ENCODE measurements around the gene EPHA2.

Gene EPHA2

DNA sequence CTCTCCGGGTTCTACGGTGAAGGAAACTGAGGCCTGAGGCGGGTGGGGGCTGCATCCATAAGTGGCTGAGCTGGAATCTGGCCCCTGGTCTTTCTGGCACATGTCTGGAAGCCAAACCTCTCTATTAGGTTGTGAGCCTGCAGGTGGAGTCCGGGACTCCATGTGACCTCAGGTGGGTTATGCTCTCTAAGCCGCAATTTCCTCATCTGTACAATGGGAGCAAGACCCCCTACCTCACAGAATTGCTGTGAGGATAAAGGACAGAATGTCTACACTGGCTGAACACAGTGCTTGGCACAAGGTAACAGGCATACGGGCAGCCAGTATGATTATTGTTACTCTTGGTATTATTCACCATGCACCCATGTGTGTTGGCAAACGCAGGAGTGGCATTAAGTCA lies 6.7 kb downstream of the EPHA2 start:
- DNase-seq: no peak

DNA sequence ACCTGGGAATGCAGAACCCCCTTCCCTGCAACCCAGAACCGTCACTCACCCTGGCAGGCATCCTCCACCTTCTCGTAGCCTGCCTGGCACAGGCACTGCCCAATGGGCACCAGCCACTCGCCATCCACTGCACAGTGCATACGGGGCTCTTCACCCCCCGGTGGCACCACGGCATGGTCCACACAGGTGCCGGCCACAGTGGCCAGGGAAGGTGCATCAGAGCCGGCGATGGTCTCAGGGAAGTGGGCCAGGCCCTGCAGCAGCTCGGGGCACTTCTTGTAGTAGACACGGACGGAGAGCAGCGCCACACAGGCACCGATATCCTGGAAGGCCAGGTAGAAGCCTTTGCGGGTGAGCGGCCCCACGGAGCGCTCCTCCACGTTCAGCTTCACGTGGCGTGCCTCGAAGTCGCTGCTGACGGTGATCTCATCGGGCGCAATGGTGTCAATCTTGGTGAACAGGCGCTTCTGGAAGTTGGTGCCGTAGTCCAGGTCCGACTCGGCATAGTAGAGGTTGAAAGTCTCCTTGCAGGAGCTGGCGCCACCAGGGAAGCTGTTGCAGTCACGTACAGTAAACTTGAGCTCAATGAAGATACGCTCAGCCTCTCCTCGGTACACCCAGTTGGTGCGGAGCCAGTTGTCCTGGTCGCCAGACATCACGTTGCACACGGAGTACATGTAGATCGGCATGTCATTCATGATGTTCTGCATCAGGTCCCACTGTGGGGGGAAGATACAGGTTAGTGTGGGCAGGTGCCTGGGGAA lies 7.4 kb downstream of the EPHA2 start:
- DNase-seq: no peak

DNA sequence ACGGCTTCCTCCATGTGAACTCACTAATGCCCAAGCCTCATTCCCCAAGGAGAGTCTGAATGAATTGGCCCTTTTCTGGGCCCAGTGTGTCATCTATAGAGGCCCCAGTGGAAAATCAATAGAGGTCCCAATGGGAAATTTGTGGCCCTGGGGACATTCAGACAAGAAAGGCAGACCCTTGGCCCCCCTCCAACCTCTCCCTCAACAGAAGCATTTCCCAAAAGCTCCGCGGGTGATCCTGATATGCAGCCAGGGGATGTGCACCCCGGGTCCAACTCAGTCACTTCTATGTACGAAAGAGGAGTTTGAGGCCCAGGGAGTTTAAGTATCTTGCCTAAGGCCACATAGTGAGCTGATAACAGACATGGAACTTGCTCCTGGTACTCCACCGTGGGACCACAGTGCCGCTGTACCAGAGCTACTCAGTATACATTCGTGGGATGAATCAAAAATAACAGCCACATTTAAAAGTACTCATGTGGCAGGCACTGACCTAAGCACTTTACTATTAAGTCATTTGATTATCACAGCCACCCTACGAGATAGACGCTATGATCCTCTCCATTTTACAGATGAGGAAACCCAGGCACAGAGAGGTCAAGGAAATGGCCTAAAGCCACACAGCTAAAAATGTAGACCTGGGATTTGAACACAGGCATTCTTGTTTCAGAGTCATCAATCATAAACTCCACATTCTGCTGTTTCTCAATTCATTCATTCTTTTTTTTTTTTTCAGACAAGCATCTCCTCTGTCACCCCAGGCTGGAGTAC lies 8.5 kb downstream of the EPHA2 start:
- DNase-seq: no peak

DNA sequence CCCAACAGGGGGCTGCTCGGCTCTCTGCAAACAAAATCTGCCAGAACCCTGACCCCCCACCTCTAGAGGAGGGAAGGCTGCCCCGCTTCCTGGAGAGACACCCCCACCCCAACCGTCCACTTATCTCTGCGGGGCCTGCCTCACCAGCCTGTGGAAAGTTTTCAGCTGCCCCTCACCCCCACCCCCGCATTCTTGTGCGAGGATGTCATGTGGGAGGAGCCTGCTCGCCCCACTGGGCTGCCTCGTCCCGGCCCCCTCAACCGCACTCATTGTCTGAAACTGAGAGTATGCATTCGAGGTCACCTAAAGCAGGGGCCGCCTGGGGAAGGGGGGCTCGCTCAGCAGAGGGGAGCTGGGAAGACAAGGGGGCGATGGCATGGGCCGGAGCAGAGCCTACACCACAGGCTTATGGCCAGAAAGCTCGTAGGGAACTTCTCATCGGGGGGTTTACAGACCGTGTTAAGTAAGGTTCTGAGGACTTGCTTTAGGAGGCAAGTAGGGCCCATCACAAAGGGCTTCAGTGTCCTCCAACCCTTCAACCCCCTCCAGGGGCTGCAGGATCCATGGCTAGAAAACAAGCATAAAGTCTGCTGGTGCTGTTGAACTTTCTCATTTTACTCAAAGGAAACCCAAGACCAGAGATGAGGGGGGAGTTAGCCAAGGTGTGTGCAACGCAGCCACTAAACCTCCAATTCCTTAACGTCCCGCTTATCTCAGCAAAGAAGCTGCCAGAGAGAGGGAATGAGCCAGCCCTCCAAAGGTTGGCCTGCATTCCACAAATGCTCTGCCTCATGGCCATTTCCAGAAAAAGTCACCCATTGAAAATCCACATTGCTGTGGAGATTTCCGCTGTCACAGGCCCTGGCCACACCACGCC lies 9.4 kb downstream of the EPHA2 start:
- DNase-seq: peak; percentile 94

DNA sequence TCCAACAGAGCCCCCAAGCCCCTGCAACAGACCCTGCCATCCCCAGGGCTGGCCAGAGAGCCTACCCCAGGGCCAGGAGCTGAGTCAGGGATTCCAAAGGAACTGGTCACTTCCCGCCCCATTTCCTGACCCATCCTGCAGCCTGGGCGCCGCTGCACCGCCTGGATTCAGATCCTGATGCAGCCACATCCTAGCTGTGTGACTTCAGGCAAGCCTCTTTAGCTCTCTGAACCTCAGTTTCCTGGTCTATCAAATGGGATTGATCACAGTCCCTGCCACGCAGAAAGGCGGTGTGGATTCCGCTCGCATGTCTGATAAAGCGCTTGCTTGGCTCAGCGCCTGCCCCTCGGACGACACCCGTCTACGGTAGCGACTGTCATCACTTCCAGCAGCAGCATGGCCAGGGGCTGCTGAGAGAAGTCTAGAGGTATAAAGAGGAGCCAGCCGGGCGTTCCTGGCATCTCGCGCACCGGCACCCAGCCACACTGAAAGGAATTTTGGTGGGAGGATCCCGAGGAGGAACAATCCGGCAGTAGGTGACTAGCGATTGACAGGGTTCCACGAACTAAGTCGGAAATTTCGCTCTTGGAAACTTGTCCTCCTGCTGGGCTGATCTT lies 10.1 kb downstream of the EPHA2 start:
- peak; percentile 89 for DNase-seq

DNA sequence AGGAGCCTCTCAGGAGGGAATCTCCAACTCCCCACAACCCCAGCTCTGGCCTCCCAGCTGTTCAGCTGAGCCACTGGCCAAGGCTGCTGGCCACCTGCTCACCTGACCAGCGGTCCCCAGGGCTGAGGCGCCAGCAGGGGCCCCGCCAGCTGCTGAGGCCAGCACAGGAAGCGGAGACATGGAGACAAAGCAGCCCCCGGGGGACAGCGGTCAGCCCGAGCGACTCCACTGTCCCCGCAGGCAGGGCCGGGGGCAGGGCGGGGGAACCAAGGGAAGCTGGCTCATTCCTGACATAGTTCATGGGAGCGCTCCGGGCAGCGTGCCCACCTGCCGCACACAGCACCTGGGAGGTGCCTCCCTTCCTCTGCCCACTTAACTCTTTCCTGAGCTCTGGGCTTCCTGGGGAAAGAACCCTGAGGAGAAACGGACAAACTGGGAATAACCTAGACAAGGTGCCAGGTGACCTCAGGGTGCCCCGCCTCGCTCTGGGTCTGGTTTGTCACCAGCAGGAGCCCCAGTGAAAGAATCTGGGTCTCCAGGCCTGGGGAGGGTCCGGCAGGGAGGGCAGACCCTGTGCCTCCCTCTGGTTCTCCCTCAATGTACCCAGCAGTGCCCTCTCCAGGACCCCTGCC lies 10.7 kb downstream of the EPHA2 start:
- DNase-seq: peak; percentile 62

DNA sequence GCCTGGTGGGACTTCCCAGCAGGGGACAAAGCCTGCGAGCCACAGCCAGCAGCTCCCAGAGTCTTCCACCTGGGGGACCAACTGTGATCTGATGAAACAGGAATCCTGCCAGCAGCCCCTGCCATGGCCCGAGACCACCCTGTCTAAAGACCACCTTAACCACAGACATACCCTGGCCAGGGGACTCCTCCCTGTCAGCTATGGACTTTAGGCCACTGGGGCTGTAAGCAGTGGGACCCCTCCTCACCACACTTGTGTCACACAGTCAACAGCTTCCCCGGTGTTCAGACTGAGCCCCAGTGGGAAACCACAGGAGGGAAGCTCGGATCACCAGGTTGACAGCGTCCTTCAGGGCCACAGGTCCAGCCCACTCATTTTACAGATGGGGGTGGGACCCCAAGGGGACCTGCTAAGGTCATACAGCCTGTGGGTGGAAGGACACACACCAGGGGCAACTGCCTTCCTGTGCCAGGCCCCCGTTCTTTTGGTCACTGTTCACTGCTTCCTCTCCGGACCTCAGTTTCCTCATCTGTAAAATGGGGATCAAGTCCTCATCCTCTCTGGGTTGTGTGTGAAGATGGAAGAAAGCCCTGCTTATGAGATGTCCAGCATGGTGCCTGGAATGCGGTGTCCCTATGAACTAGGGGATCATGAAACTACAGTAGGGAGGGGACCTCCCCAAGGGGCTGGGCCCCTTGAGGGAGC lies 11.4 kb downstream of the EPHA2 start:
- DNase-seq: no peak

DNA sequence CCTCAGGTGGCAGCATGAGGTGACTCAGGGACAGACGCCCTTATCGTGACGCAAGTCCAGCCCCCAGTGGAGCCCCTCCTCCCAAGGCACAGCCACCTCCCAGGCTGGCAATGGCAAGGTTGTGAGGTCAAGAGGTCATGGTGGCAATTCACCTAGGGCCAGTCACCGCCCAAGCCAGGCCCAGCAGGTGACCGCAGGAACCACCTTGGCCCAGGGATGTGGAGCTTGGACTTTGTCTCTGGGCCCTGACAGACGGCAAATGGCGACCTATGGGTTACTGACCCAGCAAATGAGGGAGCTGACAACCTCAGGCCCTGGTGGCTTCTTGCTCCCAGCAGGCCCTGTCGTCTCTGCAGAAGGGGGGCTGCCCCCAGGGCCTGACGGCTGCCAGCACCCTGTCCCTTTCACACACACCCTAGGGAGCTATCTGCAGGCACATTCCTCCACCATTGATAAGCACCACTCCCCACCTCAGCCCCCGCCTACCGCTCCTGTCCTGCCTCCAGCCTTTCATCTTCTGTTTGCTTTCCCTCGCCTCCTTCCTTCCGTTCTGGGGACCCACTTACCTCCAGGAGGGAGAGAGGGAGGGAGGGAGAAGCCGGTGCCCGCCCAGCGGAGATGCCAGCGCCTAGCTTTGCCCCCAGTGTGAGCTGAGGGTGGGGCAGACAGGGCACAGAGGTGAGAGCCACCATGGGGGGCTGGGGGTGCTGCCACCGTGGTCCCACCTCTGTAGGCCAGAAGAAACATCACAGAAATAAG lies 12.1 kb downstream of the EPHA2 start:
- DNase-seq: no peak

DNA sequence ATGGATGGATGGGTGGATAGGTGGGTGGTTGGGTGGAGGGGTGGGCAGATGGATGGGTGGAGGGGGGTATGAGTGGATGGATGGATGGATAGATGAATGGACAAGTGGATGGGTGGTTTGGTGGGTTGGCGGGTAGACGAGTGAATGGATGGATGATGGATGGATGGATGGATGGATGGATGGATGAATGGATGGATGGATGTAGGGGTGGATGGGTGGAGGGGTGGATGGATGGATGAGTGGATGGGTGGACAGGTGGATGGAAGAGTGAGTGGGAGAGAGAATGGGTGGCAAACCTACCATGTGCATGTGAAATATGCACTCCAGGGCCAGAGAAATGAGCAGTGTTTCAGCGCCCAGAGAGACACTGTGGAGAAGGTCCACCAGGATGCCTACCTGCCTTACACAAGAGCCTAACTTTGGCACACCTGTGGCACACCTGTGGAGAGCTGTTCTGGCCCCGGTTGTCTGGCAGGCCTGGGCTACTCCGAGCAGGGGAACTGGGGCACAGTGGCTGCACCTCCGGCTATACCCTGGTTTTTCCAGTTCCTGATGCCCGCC lies 12.8 kb downstream of the EPHA2 start:
- DNase-seq: no peak

DNA sequence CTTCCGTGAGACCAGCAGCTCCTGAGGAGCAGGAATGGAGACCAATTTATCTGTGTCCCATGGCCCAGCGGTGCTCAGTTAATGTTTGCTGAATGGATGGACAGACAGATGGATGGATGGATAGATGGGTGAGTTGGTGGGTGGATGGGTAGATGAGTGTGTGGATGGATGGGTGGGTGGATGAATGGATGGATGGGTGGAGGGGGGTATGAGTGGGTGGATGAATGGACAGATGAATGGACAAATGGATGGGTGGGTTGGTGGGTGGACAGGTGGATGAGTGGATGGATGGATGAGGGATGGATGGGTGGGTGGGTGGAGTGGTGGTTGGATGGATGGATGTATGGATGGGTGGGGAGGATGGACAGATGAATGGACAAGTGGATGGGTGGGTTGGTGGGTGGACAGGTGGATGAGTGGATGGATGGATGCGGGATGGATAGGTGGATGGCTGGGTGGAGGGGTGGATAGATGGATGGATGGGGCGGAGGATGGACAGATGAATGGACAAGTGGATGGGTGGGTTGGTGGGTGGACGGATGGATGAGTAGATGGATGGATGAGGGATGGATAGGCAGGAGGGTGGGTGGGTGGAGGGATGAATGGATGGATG lies 13.4 kb downstream of the EPHA2 start:
- no peak for DNase-seq

DNA sequence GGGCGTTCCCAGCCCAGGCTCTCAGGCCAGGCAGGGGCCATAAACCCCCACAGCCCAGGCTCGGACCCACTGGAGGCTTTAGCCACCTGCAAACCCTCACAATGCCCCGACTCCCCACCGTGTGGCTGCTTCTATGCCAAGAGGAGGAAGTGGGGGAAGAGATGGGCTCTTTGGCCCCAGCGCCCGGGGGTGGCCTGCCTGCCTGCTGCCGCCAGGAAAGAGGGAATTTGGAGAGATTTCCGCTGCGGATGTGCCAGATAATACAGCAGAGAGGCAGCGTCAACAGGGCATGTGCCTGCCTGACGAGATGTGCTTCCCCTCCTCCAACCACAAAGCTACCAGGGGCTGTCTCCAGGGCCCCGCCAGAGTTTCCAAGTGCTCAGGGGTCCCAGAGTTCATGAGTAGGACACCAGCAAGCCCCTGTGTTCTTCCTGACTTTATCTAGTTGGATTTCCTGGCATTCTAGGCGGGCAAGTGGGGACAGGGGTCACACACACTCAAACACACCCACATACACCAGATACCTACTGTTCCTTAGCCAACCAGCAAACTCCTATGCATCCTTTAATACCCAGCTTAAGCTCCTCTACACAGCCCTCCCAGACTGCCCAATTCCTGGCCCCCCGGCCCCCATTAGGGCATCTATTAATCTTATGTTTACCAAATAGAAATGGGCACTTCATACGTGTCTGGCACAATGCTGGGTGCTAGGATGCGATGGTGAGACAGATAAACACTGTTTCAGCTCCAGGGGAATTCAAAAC lies 14.1 kb downstream of the EPHA2 start:
- no peak for DNase-seq

DNA sequence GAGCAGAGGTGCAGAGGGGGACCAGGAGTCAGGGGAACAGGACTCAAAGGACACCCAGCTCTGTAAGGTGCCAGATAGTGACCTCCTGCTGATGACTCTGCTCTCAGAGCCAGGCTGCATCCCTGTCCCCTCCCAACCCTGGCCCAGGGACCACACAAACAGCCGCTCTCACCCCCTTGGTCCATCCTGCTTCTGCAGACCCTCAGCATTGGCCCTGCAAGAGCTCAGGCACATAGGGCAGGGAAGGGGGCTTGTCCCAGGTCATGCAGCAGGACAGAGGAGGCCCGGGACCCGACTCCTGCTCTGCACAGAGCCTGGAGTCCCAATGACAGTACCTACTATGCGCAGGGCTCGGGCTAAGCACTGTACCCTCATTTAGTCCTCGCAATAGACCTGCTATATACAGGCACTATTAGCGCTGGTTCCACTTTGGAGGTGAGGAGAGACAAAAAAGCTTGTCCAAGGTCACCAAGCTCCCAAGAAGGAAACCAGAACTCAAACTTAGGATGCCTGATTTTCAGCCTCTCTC lies 15.7 kb downstream of the EPHA2 start:
- no peak for DNase-seq

DNA sequence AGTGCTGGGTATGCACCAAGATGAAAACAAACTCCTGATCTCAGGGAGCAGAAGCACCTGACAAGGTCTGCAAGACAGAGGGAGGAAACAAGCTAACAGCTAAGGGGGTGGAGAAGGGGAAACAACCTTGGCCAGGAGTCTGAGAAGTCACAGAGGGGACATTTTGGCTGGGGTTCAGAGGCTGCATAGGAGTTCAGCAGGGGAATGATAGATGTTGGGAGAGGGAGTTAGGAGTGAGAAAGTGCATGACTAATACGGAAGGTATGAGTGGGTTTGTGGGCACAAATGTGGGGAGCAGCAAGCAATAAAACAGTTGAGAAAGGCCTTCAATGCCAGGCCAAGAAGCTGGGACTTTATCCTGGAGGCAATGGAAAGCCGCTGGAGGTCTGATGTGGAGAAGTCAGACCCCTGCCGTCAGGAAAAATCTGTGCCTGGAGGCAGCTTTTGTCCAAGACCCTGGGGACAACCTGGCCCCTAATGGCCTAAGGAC lies 16.4 kb downstream of the EPHA2 start:
- peak; percentile 81 for DNase-seq

DNA sequence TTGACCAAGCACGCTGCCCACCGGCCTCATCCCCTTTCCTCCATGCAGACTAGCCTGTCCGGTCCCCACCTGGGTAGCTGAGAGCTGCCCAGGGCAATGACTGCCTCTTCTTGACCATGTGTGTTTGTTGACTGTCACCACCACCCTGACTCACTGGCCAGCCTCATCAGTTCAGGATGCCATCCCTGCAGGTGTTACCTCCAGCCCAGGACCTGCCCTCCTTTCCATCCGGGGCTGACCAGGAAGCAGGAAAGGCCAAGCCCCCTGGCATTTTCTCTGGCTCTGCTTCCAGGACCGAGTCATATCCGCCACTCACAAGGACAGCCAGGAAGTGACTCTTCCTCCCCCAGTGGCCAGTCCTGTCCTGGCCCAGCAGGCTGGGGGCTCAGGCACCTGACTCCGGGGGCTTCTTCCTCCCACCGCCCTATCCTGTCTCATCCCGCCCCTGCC lies 17.1 kb downstream of the EPHA2 start:
- no peak for DNase-seq

DNA sequence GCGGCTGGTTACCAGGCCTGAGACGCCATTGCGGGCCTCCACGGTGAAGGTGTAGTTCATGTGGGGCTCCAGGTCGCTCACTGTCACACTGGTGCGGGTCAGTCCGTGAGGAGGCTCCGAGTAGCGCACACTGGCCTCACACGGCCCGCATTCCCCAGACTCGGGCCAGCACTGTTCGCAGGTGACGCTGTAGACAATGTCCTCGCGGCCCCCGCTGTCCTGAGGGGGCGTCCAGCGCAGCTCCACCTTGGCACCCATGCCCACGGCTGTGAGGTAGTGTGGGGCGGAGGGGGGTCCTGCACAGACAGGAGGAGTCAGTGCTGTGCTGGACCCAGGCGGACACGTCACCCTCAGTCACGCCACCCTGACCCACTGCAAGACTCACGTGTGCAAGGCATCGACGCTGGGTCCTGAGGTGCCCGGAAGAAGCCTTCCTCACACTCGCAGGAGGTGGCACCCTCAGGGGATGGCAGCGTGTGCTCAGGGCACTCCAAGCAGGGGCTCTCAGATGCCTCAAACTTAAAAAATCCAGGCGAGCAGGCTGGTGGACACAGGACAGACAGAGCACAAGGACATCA lies 17.9 kb downstream of the EPHA2 start:
- DNase-seq: no peak

DNA sequence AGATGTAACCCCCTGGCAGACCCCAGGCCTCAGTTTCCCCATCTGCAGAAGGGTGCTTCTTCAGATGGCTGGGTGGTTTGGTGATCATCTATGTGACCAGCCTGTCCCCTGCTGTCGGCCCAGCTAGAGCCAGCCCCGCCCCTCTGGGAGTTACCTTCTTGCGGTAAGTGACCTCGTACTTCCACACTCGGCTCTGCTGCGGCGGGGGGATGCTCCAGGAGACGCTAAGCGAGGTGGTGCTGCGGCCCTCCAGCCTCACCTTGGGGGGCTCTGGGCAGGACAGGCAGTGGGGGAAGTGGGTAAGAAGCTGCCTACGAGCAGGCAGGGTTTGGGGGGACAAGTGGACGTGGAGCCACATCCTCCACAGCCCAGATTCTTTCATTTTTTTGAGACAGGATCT lies 20.4 kb downstream of the EPHA2 start:
- DNase-seq: no peak

DNA sequence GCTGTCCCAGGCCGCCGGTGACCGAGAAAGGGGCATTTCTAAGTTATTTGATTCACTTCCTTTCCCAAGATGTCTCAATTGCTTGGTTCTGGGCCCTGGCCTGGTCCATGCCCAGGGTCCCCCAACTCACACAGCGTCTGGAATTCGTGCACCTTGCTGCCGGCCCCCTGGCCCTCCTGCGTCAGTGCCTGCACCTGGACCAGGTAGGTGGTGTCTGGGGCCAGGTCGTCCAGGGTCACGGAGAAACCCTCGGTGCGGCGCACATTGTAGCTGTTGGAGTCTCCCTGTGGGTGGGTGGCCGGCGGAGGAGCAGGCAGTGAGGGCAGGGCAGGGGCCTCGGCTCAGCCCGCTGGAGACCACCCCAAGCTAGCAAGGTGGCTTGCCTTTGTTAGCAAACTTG lies 21.0 kb downstream of the EPHA2 start:
- DNase-seq: no peak
